ENCODE results near the gene DSE. TPM values are rescaled to one million over a fixed set of nuclear protein-coding genes. Genes with fewer than 3 reads are reported as not detected.

DSE gene
- total and polyA plus RNA-seq, 4 donors = 15.4 to 59.1 (median 27.0) TPM

GRCh38 chr6:116381000-116381399 is 10.3 kb downstream of the DSE start:
- Histone ChIP-seq H3K36me3 (ENCODE audit: control insufficient read depth, insufficient read depth, low read length) (no peaks in the 10 kb centered on the region), H3K27ac (ENCODE audit: low read depth, low read length) (no peak overlapping the region), H3K9me3 (ENCODE audit: control insufficient read depth, insufficient read depth, low read length) (no peaks in the 10 kb centered on the region), H3K4me3 (ENCODE audit: low read depth, low read length) (no peak overlapping the region), H3K27me3 (ENCODE audit: control insufficient read depth, insufficient read depth, low read length) (no peaks in the 10 kb centered on the region), H3K4me1 (ENCODE audit: control insufficient read depth, insufficient read depth, low read length) (no peaks in the 10 kb centered on the region)
- DNase-seq (ENCODE audit: low read depth in 4 of 6, low spot score in 6 of 6) = no peak
- WGBS (ENCODE audit: insufficient coverage) = 89% methylated on average over 3 of the region's 3 CpGs

DNA sequence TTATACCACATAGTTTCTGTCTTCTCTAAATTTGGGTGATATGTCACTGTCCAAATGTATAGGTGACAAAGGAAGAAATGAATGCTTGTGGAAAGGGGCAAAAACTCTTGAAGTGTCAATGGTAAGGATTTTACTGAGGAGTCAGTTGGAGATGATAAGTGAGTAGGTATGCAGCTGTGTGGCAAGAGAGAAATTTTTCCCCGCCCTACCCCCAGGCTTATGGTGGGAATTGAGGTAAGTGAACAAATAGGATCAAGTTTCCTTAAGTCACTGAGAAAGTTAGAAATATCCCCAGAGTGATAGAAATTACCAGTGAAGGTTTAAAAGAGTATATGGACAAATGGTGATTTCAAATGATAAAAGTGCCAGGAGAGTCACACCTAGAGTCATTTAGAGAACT is 11.8 kb downstream of the DSE start:
- H3K27ac ChIP-seq (ENCODE audit: low read depth, low read length) = no peak overlapping the region
- no peak for DNase-seq (ENCODE audit: low read depth in 4 of 6, low spot score in 6 of 6)
- no peaks in the 10 kb centered on the region for H3K27me3 ChIP-seq (ENCODE audit: control insufficient read depth, insufficient read depth, low read length)
- no peaks in the 10 kb centered on the region for H3K36me3 ChIP-seq (ENCODE audit: control insufficient read depth, insufficient read depth, low read length)
- H3K4me1 ChIP-seq (ENCODE audit: control insufficient read depth, insufficient read depth, low read length) = no peaks in the 10 kb centered on the region
- whole genome bisulfite sequencing (ENCODE audit: insufficient coverage) = no CpG with 5 or more reads among the region's 1 CpG
- no peaks in the 10 kb centered on the region for H3K9me3 ChIP-seq (ENCODE audit: control insufficient read depth, insufficient read depth, low read length)
- no peak overlapping the region for H3K4me3 ChIP-seq (ENCODE audit: low read depth, low read length)

DNA sequence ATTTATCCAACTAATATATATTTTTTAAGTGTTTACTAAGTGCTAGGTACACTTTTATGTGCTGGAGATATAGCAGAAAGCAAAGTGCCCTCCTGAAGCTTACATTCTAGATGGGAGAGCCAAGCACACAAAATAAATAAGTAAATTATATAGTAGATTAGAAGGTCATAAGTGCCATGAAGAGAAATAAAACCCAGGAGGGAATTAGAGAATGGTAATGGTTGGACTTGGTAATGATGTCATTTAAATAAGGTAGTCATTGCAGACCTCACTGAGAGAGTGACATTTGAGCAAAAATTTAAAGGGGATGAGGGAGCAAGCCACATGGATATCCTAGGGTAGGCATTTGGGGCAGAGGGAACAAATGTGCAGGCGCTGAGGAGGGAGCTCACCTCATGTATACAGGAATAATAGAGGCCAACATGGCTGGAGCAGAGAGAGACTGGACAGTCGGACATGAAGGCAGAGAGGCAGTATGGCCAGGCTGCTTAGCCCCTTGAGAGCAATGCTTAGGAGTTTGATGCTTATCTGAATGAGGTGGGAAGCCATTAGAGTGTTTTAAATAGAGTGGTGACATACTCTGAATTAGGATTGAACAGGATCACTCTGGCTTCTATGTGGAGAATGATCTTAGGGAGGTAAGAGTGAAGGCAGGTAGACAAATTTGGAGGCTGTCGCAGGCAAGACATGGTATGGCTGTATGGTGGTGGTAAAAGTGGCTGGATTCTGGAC is 14.1 kb downstream of the DSE start:
- WGBS (ENCODE audit: insufficient coverage) = 95% methylated on average over 3 of the region's 3 CpGs
- Histone ChIP-seq H3K4me1 (ENCODE audit: control insufficient read depth, insufficient read depth, low read length) (no peaks in the 10 kb centered on the region), H3K27ac (ENCODE audit: low read depth, low read length) (no peak overlapping the region), H3K9me3 (ENCODE audit: control insufficient read depth, insufficient read depth, low read length) (no peaks in the 10 kb centered on the region), H3K4me3 (ENCODE audit: low read depth, low read length) (no peak overlapping the region), H3K36me3 (ENCODE audit: control insufficient read depth, insufficient read depth, low read length) (no peaks in the 10 kb centered on the region), H3K27me3 (ENCODE audit: control insufficient read depth, insufficient read depth, low read length) (no peaks in the 10 kb centered on the region)
- no peak for DNase-seq (ENCODE audit: low read depth in 4 of 6, low spot score in 6 of 6)

- no peak overlapping the region for H3K27ac ChIP-seq (ENCODE audit: low read depth, low read length)
Observed at GRCh38 chr6:116385459-116385802, 14.7 kb downstream of the DSE start.

DNA sequence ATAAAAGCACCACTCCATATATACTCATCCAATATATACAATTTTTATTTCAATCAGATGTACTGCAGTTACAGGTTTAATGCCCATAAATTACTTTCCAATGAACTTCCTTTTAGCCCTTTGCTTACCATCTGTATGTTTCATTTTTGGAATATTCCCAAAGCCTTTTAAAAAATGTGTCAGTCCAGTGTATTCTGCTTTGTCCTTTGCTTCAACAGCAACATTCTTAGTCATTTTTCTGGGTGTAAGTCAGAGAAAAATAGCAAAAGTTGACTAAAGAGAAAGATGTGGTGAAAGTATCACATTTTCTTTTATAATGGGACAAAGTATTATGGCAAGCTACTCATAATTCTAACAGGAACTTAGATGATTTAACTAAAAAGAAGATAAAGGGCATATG is 15.2 kb downstream of the DSE start:
- Histone ChIP-seq H3K9me3 (ENCODE audit: control insufficient read depth, insufficient read depth, low read length) (no peaks in the 10 kb centered on the region), H3K36me3 (ENCODE audit: control insufficient read depth, insufficient read depth, low read length) (no peaks in the 10 kb centered on the region), H3K27ac (ENCODE audit: low read depth, low read length) (no peak overlapping the region), H3K4me3 (ENCODE audit: low read depth, low read length) (no peak overlapping the region), H3K27me3 (ENCODE audit: control insufficient read depth, insufficient read depth, low read length) (no peaks in the 10 kb centered on the region), H3K4me1 (ENCODE audit: control insufficient read depth, insufficient read depth, low read length) (no peaks in the 10 kb centered on the region)
- DNase-seq (ENCODE audit: low read depth in 4 of 6, low spot score in 6 of 6) = no peak

More at GRCh38 chr6:116385459-116385802, 14.7 kb downstream of the DSE start:
- Histone ChIP-seq H3K9me3 (ENCODE audit: control insufficient read depth, insufficient read depth, low read length) (no peaks in the 10 kb centered on the region), H3K36me3 (ENCODE audit: control insufficient read depth, insufficient read depth, low read length) (no peaks in the 10 kb centered on the region), H3K4me3 (ENCODE audit: low read depth, low read length) (no peak overlapping the region), H3K27me3 (ENCODE audit: control insufficient read depth, insufficient read depth, low read length) (no peaks in the 10 kb centered on the region), H3K4me1 (ENCODE audit: control insufficient read depth, insufficient read depth, low read length) (no peaks in the 10 kb centered on the region)
- DNase-seq (ENCODE audit: low read depth in 4 of 6, low spot score in 6 of 6) = no peak
- WGBS (ENCODE audit: insufficient coverage) = no CpG with 5 or more reads among the region's 1 CpG

DNA sequence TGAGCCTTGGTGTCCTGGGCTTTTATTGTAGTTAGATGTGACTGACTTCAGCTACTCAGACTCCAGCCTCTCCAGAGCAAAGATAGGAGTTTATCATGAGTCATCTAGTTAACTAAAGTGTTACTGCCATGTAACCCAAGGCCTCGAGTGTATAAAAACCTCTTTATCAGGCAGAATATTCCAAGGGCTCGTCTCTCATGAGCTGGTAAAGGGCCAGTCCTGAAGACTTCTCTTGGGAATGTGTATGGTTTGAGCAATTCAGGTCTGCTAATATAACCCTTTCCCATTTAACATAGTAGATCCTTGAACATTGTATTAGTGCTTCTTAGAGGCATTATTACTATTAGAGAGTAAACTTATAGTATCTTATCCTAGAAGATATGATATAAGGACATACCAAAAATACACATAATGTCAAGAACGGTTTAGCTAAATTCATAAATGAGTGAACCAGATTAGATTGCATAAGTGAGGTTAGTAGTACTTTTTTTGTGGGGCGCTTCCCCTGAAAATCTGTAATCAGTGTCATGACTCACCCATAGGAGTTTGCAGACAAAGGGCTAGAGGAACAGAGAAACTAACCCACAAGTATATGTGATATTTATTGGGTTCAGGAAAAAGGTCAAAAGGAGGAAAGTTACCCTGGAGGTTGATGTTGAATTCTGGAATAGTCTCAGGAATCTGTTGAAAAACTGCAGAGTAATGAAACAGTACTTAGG is 16.0 kb downstream of the DSE start:
- no CpG with 5 or more reads among the region's 4 CpGs for WGBS (ENCODE audit: insufficient coverage)
- Histone ChIP-seq H3K9me3 (ENCODE audit: control insufficient read depth, insufficient read depth, low read length) (no peaks in the 10 kb centered on the region), H3K27me3 (ENCODE audit: control insufficient read depth, insufficient read depth, low read length) (no peaks in the 10 kb centered on the region), H3K4me3 (ENCODE audit: low read depth, low read length) (no peak overlapping the region), H3K27ac (ENCODE audit: low read depth, low read length) (no peak overlapping the region), H3K36me3 (ENCODE audit: control insufficient read depth, insufficient read depth, low read length) (no peaks in the 10 kb centered on the region), H3K4me1 (ENCODE audit: control insufficient read depth, insufficient read depth, low read length) (no peaks in the 10 kb centered on the region)
- DNase-seq (ENCODE audit: low read depth in 4 of 6, low spot score in 6 of 6) = no peak

- Histone ChIP-seq H3K9me3 (ENCODE audit: control insufficient read depth, insufficient read depth, low read length) (no peaks in the 10 kb centered on the region), H3K27ac (ENCODE audit: low read depth, low read length) (no peak overlapping the region), H3K36me3 (ENCODE audit: control insufficient read depth, insufficient read depth, low read length) (no peaks in the 10 kb centered on the region), H3K4me3 (ENCODE audit: low read depth, low read length) (no peak overlapping the region), H3K27me3 (ENCODE audit: control insufficient read depth, insufficient read depth, low read length) (no peaks in the 10 kb centered on the region), H3K4me1 (ENCODE audit: control insufficient read depth, insufficient read depth, low read length) (no peaks in the 10 kb centered on the region)
- no peak for DNase-seq (ENCODE audit: low read depth in 4 of 6, low spot score in 6 of 6)
- WGBS (ENCODE audit: insufficient coverage) = 83% methylated on average over 2 of the region's 3 CpGs
Observed at GRCh38 chr6:116387374-116387773, 16.6 kb downstream of the DSE start.

DNA sequence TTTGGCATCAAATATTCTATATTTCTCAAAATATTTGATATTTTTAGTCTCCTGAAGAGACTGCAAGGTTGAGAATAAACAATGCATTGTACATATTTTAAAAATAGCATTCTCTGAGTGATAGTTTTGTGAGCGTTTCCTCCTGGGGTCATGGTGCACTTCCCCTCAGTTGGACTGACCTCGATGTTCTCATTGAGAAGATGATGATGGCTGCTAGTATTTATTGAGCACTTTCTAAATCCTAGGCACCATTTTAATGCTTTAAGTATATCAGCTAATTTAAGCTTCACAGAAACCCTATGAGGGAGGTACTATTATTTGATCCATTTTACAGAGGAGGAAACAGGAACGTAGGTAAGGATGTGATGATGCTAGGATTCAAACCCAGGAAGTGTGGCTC is 18.2 kb downstream of the DSE start:
- no peak for DNase-seq (ENCODE audit: low read depth in 4 of 6, low spot score in 6 of 6)
- no peaks in the 10 kb centered on the region for H3K27me3 ChIP-seq (ENCODE audit: control insufficient read depth, insufficient read depth, low read length)
- WGBS (ENCODE audit: insufficient coverage) = 80% methylated on average over 1 of the region's 3 CpGs
- H3K4me1 ChIP-seq (ENCODE audit: control insufficient read depth, insufficient read depth, low read length) = no peaks in the 10 kb centered on the region
- H3K4me3 ChIP-seq (ENCODE audit: low read depth, low read length) = no peak overlapping the region
- no peaks in the 10 kb centered on the region for H3K36me3 ChIP-seq (ENCODE audit: control insufficient read depth, insufficient read depth, low read length)
- no peaks in the 10 kb centered on the region for H3K9me3 ChIP-seq (ENCODE audit: control insufficient read depth, insufficient read depth, low read length)
- H3K27ac ChIP-seq (ENCODE audit: low read depth, low read length) = no peak overlapping the region

DNA sequence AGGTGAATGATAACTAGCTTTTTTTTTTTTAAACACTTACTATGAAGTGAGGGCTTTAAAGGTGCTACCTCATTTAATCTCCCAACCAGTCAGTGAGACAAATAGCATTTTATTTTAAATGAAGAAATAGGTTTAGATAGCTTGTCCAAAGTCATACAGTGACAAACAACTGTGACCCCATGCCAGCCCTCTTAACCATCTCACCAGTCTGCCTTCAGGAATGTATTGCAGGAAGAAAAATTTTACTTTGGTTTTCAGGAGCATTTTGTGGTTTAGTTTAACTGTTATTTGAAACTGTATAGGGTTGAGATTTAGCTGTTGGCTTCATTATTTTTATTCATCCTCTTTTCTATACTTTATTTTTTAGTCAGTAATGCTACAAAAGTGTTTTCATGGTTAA is 18.6 kb downstream of the DSE start:
- H3K4me1 ChIP-seq (ENCODE audit: control insufficient read depth, insufficient read depth, low read length) = no peaks in the 10 kb centered on the region
- DNase-seq (ENCODE audit: low read depth in 4 of 6, low spot score in 6 of 6) = no peak
- H3K36me3 ChIP-seq (ENCODE audit: control insufficient read depth, insufficient read depth, low read length) = no peaks in the 10 kb centered on the region
- no peak overlapping the region for H3K4me3 ChIP-seq (ENCODE audit: low read depth, low read length)
- H3K9me3 ChIP-seq (ENCODE audit: control insufficient read depth, insufficient read depth, low read length) = no peaks in the 10 kb centered on the region
- no peaks in the 10 kb centered on the region for H3K27me3 ChIP-seq (ENCODE audit: control insufficient read depth, insufficient read depth, low read length)
- no peak overlapping the region for H3K27ac ChIP-seq (ENCODE audit: low read depth, low read length)

DNA sequence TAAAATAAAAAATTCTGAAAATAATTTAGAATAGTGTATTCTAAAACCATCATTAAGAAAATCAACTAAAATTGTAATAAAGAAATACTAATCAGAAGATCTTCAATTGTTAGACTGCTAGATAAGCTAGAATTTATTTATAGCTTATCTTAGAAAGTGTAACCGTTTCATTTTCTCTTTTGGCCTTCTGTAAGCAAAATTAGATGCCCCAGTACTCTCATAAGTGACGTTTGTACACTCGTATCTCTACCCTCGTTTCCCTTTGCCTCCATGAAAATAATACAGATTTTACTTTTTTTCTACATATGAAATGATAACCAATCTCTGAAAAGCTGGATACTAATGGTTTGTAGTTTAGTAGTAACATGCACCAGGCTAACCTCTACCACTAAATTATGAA is 19.8 kb downstream of the DSE start:
- no peaks in the 10 kb centered on the region for H3K27me3 ChIP-seq (ENCODE audit: control insufficient read depth, insufficient read depth, low read length)
- H3K9me3 ChIP-seq (ENCODE audit: control insufficient read depth, insufficient read depth, low read length) = no peaks in the 10 kb centered on the region
- WGBS (ENCODE audit: insufficient coverage) = no CpG with 5 or more reads among the region's 4 CpGs
- H3K27ac ChIP-seq (ENCODE audit: low read depth, low read length) = no peak overlapping the region
- no peak overlapping the region for H3K4me3 ChIP-seq (ENCODE audit: low read depth, low read length)
- H3K36me3 ChIP-seq (ENCODE audit: control insufficient read depth, insufficient read depth, low read length) = no peaks in the 10 kb centered on the region
- no peaks in the 10 kb centered on the region for H3K4me1 ChIP-seq (ENCODE audit: control insufficient read depth, insufficient read depth, low read length)
- DNase-seq (ENCODE audit: low read depth in 4 of 6, low spot score in 6 of 6) = no peak
